Measurements from ENCODE around the gene AP5Z1. TPM values are rescaled to one million over a fixed set of nuclear protein-coding genes. Genes with fewer than 3 reads are reported as not detected.

Gene AP5Z1
- total RNA-seq, 2 donors from 2014 or later: 30.9 to 61.7 TPM

GRCh38 chr7:4727914-4728705 is 47.3 kb upstream of the AP5Z1 start:
- 84% methylated on average over 20 of the region's 20 CpGs for WGBS
- TF ChIP-seq, protein P1, sequence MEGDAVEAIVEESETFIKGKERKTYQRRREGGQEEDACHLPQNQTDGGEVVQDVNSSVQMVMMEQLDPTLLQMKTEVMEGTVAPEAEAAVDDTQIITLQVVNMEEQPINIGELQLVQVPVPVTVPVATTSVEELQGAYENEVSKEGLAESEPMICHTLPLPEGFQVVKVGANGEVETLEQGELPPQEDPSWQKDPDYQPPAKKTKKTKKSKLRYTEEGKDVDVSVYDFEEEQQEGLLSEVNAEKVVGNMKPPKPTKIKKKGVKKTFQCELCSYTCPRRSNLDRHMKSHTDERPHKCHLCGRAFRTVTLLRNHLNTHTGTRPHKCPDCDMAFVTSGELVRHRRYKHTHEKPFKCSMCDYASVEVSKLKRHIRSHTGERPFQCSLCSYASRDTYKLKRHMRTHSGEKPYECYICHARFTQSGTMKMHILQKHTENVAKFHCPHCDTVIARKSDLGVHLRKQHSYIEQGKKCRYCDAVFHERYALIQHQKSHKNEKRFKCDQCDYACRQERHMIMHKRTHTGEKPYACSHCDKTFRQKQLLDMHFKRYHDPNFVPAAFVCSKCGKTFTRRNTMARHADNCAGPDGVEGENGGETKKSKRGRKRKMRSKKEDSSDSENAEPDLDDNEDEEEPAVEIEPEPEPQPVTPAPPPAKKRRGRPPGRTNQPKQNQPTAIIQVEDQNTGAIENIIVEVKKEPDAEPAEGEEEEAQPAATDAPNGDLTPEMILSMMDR (IDR thresholded peaks at IDR 0.05): no peak
- TF ChIP-seq POLR2A (IDR thresholded peaks at IDR 0.05): no peak
- TF ChIP-seq POLR2AphosphoS5 (IDR thresholded peaks at IDR 0.05): no peak
- intact Hi-C loops (cut with DNase I): loop anchor here (5.0 kb wide), 1 partner anchor 46 kb away; the partner anchor contains the start of gene FOXK1
- Histone ChIP-seq H3K27me3 (replicated peaks; ENCODE audit: insufficient read depth) (no peaks in the 10 kb centered on the region), H3K4me3 (no peak overlapping the region), H3K4me1 (replicated peaks) (peaks cover 6% of the 10 kb centered on the region), H3K9me3 (no peaks in the 10 kb centered on the region), H3K27ac (no peak overlapping the region), H3K36me3 (no peaks in the 10 kb centered on the region)
- DNase-seq (ENCODE audit: low spot score): no peak

DNA sequence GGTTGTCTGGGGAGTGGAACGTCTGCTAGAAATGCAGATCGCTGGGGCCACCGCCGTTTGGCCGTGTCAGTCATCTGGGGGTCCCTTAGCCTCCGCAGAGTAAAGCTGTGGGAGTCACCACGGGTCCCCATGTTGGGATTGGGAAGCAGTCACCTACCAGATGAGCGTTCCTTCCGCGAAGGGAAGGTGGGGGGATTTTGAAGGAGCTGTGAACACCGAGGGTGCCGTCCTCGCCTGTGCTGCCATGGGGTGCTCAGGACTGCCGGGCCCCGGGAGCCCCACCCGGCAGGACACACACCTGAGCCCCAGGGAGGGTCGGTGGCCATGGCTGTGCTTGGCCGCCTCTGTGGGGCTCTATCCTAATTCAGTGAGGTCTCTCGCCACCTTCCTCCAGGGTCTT is 46.2 kb upstream of the AP5Z1 start:
- TF ChIP-seq, protein P1 (IDR thresholded peaks at IDR 0.05): no peak
- H3K4me1 ChIP-seq (replicated peaks): peaks cover 5% of the 10 kb centered on the region
- H3K27me3 ChIP-seq (replicated peaks; ENCODE audit: insufficient read depth): no peaks in the 10 kb centered on the region
- DNase-seq (ENCODE audit: low spot score): no peak
- WGBS: 83% methylated on average over 10 of the region's 19 CpGs
- H3K4me3 ChIP-seq: no peak overlapping the region
- intact Hi-C loops (cut with DNase I): loop anchor here (5.0 kb wide), 1 partner anchor 47 kb away; the partner anchor contains the start of gene FOXK1
- H3K27ac ChIP-seq: no peak overlapping the region
- no peaks in the 10 kb centered on the region for H3K36me3 ChIP-seq
- H3K9me3 ChIP-seq: no peaks in the 10 kb centered on the region

- Histone ChIP-seq H3K36me3 (no peaks in the 10 kb centered on the region), H3K4me3 (no peak overlapping the region), H3K27ac (no peak overlapping the region), H3K9me3 (no peaks in the 10 kb centered on the region), H3K27me3 (replicated peaks; ENCODE audit: insufficient read depth) (no peaks in the 10 kb centered on the region), H3K4me1 (replicated peaks) (no peaks in the 10 kb centered on the region)
- 78% methylated on average over 13 of the region's 19 CpGs for WGBS
- DNase-seq (ENCODE audit: low spot score): no peak
- intact Hi-C loops (cut with DNase I): no loop called here
- TF ChIP-seq, protein P1 (IDR thresholded peaks at IDR 0.05): no peak
- TF ChIP-seq POLR2AphosphoS5 (IDR thresholded peaks at IDR 0.05): no peak
- TF ChIP-seq POLR2A (IDR thresholded peaks at IDR 0.05): no peak
Observed at GRCh38 chr7:4730276-4730675, 45.1 kb upstream of the AP5Z1 start.

GRCh38 chr7:4730971-4731370 is 44.5 kb upstream of the AP5Z1 start:
- no peaks in the 10 kb centered on the region for H3K27me3 ChIP-seq (replicated peaks; ENCODE audit: insufficient read depth)
- no peak for DNase-seq (ENCODE audit: low spot score)
- H3K9me3 ChIP-seq: no peaks in the 10 kb centered on the region
- no peaks in the 10 kb centered on the region for H3K36me3 ChIP-seq
- intact Hi-C loops (cut with DNase I): no loop called here
- no peak overlapping the region for H3K27ac ChIP-seq
- H3K4me3 ChIP-seq: no peak overlapping the region
- WGBS: 30% methylated on average over 10 of the region's 10 CpGs
- H3K4me1 ChIP-seq (replicated peaks): no peaks in the 10 kb centered on the region
- TF ChIP-seq, protein P1 (IDR thresholded peaks at IDR 0.05): no peak
- TF ChIP-seq POLR2AphosphoS5 (IDR thresholded peaks at IDR 0.05) (no peak), POLR2A (IDR thresholded peaks at IDR 0.05) (no peak)

DNA sequence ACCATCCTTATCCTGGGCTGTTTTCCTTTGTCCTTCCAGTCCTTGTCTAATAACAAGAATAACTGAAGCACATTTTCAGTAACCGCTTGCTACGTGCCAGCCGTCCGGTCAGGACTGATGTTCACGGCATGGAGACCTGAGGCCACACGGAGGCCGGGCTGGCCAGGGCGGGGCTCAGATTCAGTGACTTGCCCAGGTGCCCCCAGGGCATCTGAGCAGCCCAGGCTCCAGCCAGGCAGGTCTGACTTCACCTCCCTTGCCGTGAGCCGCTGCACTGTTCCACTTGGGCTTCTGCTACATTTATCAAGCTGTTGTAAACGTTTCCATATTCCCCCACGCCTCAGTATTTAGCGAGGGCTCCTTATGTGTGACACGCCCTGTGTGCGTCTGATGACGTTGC is 43.6 kb upstream of the AP5Z1 start:
- WGBS: 88% methylated on average over 16 of the region's 16 CpGs
- Histone ChIP-seq H3K4me1 (replicated peaks) (no peaks in the 10 kb centered on the region), H3K27me3 (replicated peaks; ENCODE audit: insufficient read depth) (no peaks in the 10 kb centered on the region), H3K4me3 (no peak overlapping the region), H3K9me3 (no peaks in the 10 kb centered on the region), H3K36me3 (no peaks in the 10 kb centered on the region), H3K27ac (no peak overlapping the region)
- intact Hi-C loops (cut with DNase I): no loop called here
- no peak for TF ChIP-seq POLR2A (IDR thresholded peaks at IDR 0.05)
- TF ChIP-seq, protein P1 (IDR thresholded peaks at IDR 0.05): no peak
- no peak for TF ChIP-seq POLR2AphosphoS5 (IDR thresholded peaks at IDR 0.05)
- no peak for DNase-seq (ENCODE audit: low spot score)

Measured in prostate gland (tissue), 2 donors.